Measurements from ENCODE around the gene ATXN7L2. TPM values are rescaled to one million over a fixed set of nuclear protein-coding genes. Genes with fewer than 3 reads are reported as not detected.
A peak's percentile ranks its signal among the peaks of the same experiment; 100 is the strongest.

ATXN7L2 gene
- total RNA-seq, 1 experiment from 2014 or later: 17.3 TPM

- H3K18ac ChIP-seq (ENCODE audit: insufficient read length, low read depth, low read length): no peak overlapping the region
- H4K5ac ChIP-seq (ENCODE audit: insufficient read length, low read depth, low read length): no peak overlapping the region
- H3K79me2 ChIP-seq (ENCODE audit: insufficient read depth, low read length): no peaks in the 10 kb centered on the region
- H2AFZ ChIP-seq (ENCODE audit: low read length): no peak overlapping the region
- no peak overlapping the region for H3K4me2 ChIP-seq (ENCODE audit: insufficient read depth, insufficient read length, low read length)
- H3K36me3 Mint-ChIP-seq (ENCODE audit: insufficient read depth in 1 of 3, low read depth in 3 of 3): no peaks in the 10 kb centered on the region
- no peak overlapping the region; a peak in 1 of 7 replicates for H3K27ac Mint-ChIP-seq
- no peak overlapping the region for H3K23ac ChIP-seq (ENCODE audit: insufficient read length, low read depth, low read length)
- no peaks in the 10 kb centered on the region for H3K9me3 ChIP-seq (ENCODE audit: control insufficient read depth, low read depth, low read length)
- TF ChIP-seq CTCF (conservative IDR thresholded peaks at IDR 0.05): no peak
- no peak overlapping the region for H2BK15ac ChIP-seq (ENCODE audit: low read depth, low read length)
- H3K4me1 ChIP-seq (ENCODE audit: insufficient read depth, low read length): no peaks in the 10 kb centered on the region
- H3K79me1 ChIP-seq (ENCODE audit: insufficient read depth, low read depth, low read length, poor library complexity, severe bottlenecking): no peaks in the 10 kb centered on the region
- no peak overlapping the region for H3K4ac ChIP-seq (ENCODE audit: low read depth, low read length)
- H2BK120ac ChIP-seq (ENCODE audit: low read depth, low read length, poor library complexity, severe bottlenecking): no peak overlapping the region
- H3K27me3 Mint-ChIP-seq (ENCODE audit: low read depth): peaks cover 50% of the 10 kb centered on the region
- no peak overlapping the region for H2AK5ac ChIP-seq (ENCODE audit: insufficient read length, low read length)
- WGBS (ENCODE audit: extremely low coverage, insufficient read length, low lambda C conversion rate): no CpG with 5 or more reads among the region's 1 CpG
- no peak overlapping the region for H3K27ac ChIP-seq (ENCODE audit: insufficient read length, low read depth, low read length)
- no peak overlapping the region for H2BK5ac ChIP-seq (ENCODE audit: insufficient read length, low read length)
- no peak overlapping the region for H3T11ph ChIP-seq (ENCODE audit: low read length)
- no peak overlapping the region for H4K91ac ChIP-seq (ENCODE audit: insufficient read length, low read depth, low read length)
- no peak overlapping the region for H2BK12ac ChIP-seq (ENCODE audit: insufficient read length, low read depth, low read length)
- H3K27me3 ChIP-seq (ENCODE audit: insufficient read depth, low read length): 0 out of 2 replicates have a peak, but pooled peaks cover 2% of the 10 kb centered on the region
- no peak overlapping the region for H4K8ac ChIP-seq (replicated peaks; ENCODE audit: insufficient read length, low read depth, low read length)
- peaks cover 8 to 11% of the 10 kb centered on the region in 2 experiments for H3K4me1 Mint-ChIP-seq
- no peak overlapping the region for H3K9ac ChIP-seq (ENCODE audit: extremely low read depth, insufficient read length, low read length)
- H3K23me2 ChIP-seq (ENCODE audit: insufficient read length, low read depth, low read length, poor library complexity, severe bottlenecking): no peaks in the 10 kb centered on the region
- peak; percentile 4 for DNase-seq
- H3K4me3 Mint-ChIP-seq: no peak overlapping the region
- H3K56ac ChIP-seq (ENCODE audit: insufficient read length, low read depth, low read length): no peak overlapping the region
- no peak overlapping the region for H3K14ac ChIP-seq (ENCODE audit: insufficient read depth, low read length)
- H2BK20ac ChIP-seq (ENCODE audit: low read depth, low read length, poor library complexity, severe bottlenecking): no peak overlapping the region
- H4K20me1 ChIP-seq (ENCODE audit: control insufficient read depth, insufficient read depth, insufficient read length): no peaks in the 10 kb centered on the region
- peaks cover 0 to 3% of the 10 kb centered on the region in 2 experiments; a peak in 2 of 5 replicates for H3K9me3 Mint-ChIP-seq
These were observed 9.0 kb upstream of the ATXN7L2 start for GRCh38 chr1:109474697-109475096.

All from H9 (cell line).